Measurements from ENCODE around the gene TP53INP2. TPM values are rescaled to one million over a fixed set of nuclear protein-coding genes. Genes with fewer than 3 reads are reported as not detected.

The TP53INP2 gene
- total RNA-seq, 1 donor from 2014 or later: 178 TPM

DNA sequence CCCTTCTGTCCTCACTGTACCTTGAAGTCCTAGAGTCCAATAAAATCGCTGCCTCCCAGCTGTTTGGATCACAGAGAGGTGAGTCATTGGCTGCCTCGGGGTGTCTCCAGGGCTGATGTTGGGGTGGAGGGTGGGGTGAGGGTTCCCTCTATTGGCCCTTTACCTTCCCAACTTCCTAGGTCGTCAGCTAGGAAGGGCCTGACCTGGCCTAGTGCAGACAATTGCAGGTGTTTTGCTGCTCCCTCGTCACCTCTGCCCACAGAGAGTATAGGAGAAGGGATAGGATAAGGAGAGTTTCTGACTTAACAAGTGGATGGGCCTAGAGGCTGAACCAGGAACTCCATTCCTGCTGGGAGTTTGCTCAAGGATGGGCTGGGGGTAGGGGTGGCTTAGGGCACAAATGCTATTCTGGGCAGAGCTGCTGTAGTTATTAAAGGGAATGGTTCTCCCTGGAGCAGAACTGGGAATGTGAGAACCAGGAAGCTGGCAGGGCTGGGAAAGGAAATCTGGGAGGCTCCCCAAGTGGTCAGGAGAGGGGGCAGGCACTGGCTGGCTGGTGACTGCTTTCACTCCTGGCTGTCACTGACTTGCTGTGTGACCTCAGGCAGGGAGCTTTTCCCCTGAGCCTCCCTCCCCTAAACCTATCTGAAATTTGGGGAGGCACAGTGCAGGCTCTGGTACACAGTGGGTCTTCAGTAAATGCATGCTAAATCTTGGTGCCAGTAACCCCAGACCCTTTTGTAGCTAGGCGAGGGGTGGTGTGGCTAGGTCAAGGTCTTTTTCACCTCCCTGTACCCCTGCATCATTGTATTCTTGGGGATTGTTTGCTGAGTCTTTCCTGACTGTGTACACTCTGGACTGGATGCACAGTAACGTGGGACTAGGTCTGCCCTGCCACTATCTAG lies 1.5 kb downstream of the TP53INP2 start:
- TF ChIP-seq CTCF (IDR thresholded peaks at IDR 0.05; ENCODE audit: partially characterized antibody, unreplicated experiment): peak; percentile 40
- peaks cover 24% of the 10 kb centered on the region for H3K27me3 Mint-ChIP-seq (ENCODE audit: unreplicated experiment)
- H3K9me3 Mint-ChIP-seq (ENCODE audit: unreplicated experiment): peaks cover 34% of the 10 kb centered on the region
- DNase-seq: no peak
- H3K4me1 Mint-ChIP-seq (ENCODE audit: low read depth, unreplicated experiment): peaks cover 35% of the 10 kb centered on the region
- peak overlapping the region; percentile 98 for H3K4me3 Mint-ChIP-seq (ENCODE audit: unreplicated experiment)
- peak overlapping the region; percentile 98 for H3K27ac Mint-ChIP-seq (ENCODE audit: unreplicated experiment)
- H3K36me3 Mint-ChIP-seq (ENCODE audit: unreplicated experiment): peaks cover 5% of the 10 kb centered on the region

DNA sequence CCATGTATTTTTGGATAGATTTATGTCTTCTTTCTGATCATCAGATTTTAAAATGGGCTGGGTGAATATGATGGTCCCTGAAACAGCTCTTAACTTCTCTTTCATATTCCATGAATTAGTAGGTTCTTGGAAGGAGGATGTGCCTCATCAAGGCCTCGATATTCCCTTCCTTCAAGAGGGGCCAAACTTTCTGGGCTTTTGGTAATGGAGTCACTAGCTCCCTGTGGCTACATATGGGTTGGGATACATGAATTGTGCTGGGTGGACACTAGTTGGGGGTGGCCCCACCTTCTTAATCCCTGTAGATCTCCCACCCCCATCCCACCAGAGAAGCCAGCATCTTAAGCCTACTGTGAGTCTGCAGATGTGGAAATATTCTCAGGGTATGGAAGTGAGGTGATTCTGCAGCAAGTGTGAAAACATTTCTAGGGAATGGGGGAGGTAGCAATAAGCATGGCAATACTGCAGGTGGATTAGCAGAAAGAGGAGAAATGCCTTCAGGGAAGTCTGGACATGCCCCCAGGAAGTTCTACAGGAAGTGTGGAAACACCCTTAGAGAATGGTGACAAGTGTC lies 2.2 kb downstream of the TP53INP2 start:
- Mint-ChIP-seq H3K36me3 (ENCODE audit: unreplicated experiment) (peaks cover 5% of the 10 kb centered on the region), H3K4me1 (ENCODE audit: low read depth, unreplicated experiment) (peaks cover 37% of the 10 kb centered on the region), H3K4me3 (ENCODE audit: unreplicated experiment) (peak overlapping the region; percentile 98), H3K27me3 (ENCODE audit: unreplicated experiment) (peaks cover 24% of the 10 kb centered on the region), H3K27ac (ENCODE audit: unreplicated experiment) (peak overlapping the region; percentile 98), H3K9me3 (ENCODE audit: unreplicated experiment) (peaks cover 34% of the 10 kb centered on the region)
- DNase-seq: no peak
- TF ChIP-seq CTCF (IDR thresholded peaks at IDR 0.05; ENCODE audit: partially characterized antibody, unreplicated experiment): no peak

DNA sequence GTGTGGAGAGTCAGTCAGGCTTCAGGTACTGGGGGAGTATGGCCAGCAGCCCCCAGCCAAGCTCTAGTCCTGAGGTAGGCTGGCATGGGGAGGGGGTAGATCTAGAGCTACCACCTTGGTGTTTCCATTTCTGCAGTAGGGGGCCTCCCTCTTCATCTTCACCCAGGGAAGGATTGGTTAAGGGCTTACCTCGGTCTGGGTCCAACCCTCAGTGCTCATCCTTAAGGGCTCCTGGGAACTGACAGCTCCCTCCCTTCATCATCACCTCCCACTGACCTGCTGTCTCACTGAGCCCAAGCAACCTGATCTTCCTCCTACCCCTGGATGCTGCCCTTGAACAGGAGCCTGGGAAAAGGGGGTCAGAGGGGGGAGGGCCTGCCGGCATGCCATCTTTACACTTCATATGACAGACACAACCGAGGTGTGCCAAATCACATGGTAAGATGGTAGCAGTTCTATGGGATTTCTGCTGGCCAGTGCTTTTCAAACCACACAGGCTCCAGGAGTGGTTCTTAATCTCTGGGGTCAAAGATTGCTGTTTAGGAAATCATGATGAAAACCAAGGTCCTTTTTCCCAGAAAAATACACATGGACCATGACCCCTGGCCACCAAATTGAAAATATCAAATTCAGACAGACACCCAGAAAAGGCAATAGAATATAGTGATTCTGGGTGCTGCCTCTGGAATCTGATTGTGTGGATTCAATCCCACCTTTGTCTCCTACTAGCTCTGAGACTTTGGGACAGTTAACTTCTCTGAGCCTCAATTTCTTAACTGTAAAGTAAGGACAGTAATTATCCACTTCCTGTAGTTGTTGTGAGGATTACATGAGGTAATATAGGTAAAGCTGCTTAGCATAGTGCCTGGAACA lies 3.0 kb downstream of the TP53INP2 start:
- Mint-ChIP-seq H3K27me3 (ENCODE audit: unreplicated experiment) (peaks cover 24% of the 10 kb centered on the region), H3K9me3 (ENCODE audit: unreplicated experiment) (peaks cover 35% of the 10 kb centered on the region), H3K4me1 (ENCODE audit: low read depth, unreplicated experiment) (peaks cover 33% of the 10 kb centered on the region), H3K4me3 (ENCODE audit: unreplicated experiment) (peak overlapping the region; percentile 98), H3K27ac (ENCODE audit: unreplicated experiment) (peak overlapping the region; percentile 99), H3K36me3 (ENCODE audit: unreplicated experiment) (peaks cover 5% of the 10 kb centered on the region)
- no peak for TF ChIP-seq CTCF (IDR thresholded peaks at IDR 0.05; ENCODE audit: partially characterized antibody, unreplicated experiment)
- DNase-seq: no peak

DNA sequence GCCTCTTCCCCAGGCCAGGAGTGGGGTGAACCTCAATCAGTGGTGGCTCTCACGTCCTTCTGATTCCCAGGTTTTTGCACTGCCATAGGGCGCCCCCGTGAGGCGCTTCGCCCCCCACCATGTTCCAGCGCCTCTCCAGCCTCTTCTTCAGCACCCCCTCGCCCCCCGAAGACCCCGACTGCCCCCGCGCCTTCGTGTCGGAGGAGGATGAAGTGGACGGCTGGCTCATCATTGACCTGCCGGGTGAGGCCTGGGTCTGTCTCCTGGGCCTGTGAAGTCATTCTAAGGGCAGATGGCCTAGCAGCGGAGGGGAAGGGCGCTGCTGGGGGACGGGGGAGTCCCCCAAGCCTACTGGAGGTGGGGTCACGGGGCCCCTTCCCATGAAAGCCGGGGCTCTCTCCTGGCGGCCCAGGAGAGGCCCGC lies 4.5 kb downstream of the TP53INP2 start:
- Mint-ChIP-seq H3K27me3 (ENCODE audit: unreplicated experiment) (peaks cover 20% of the 10 kb centered on the region), H3K27ac (ENCODE audit: unreplicated experiment) (peak overlapping the region; percentile 99), H3K4me1 (ENCODE audit: low read depth, unreplicated experiment) (peaks cover 30% of the 10 kb centered on the region)

More for the DNA sequence above, 4.5 kb downstream of the TP53INP2 start:
- H3K36me3 Mint-ChIP-seq (ENCODE audit: unreplicated experiment): peaks cover 5% of the 10 kb centered on the region
- peaks cover 32% of the 10 kb centered on the region for H3K9me3 Mint-ChIP-seq (ENCODE audit: unreplicated experiment)
- peak overlapping the region; percentile 98 for H3K4me3 Mint-ChIP-seq (ENCODE audit: unreplicated experiment)
- DNase-seq: peak; percentile 65
- peak; percentile 29 for TF ChIP-seq CTCF (IDR thresholded peaks at IDR 0.05; ENCODE audit: partially characterized antibody, unreplicated experiment)
